Tibial artery (tissue), 4 donors: ENCODE measurements around the gene ASB13.

Experiments used
- DNase-seq, 2 donors: peaks; one replicate each; pipeline ENCODE4 v3.0.0-alpha.2; 2019
- H3K27ac ChIP-seq, 2 donors: fragments of 200-600 bp; sonication (generic) in 1 of 2; 1 replicate in 1 of 2; 2 replicates in 1 of 2; pipeline ENCODE4 v1.5.1; 2018 to 2019; ENCODE audit warnings: mild to moderate bottlenecking in 1 of 2
- H3K27me3 ChIP-seq, 2 donors: fragments of 200-600 bp; sonication (generic) in 1 of 2; one replicate each; pipeline versions ENCODE4 v1.5.1 to v1.6.0; 2016 to 2019
- H3K36me3 ChIP-seq, 3 donors: fragments of 200-600 bp; sonication (generic) in 2 of 3; one replicate each; pipeline ENCODE4 v1.5.1; 2016 to 2019; ENCODE audit warnings: mild to moderate bottlenecking in 2 of 3
- H3K4me1 ChIP-seq, 4 donors: fragments of 200-600 bp; sonication (generic) in 2 of 4; 1 replicate in 3 of 4; 2 replicates in 1 of 4; pipeline ENCODE4 v1.5.1; 2016 to 2019
- H3K4me3 ChIP-seq, 2 donors: fragments of 200-600 bp; sonication (generic) in 1 of 2; 1 replicate in 1 of 2; 2 replicates in 1 of 2; pipeline ENCODE4 v1.5.1; 2018 to 2019; ENCODE audit warnings: mild to moderate bottlenecking in 2 of 2
- H3K9me3 ChIP-seq, 3 donors: fragments of 200-600 bp; sonication (generic) in 1 of 3; one replicate each; pipeline ENCODE4 v1.5.1; 2016 to 2019
- intact Hi-C: fragments of 100-400 bp; cut with DNase I; formaldehyde crosslinking; loops from one replicate; pipeline ENCODE4 v1.15.0; 2023; ENCODE audit warnings: low total_unique reads
- TF ChIP-seq, protein P1 (sequence below), 2 experiments: fragments of 200-600 bp in 1 of 2; fragments of 450-650 bp in 1 of 2; IDR thresholded peaks; one replicate each; pipeline ENCODE4 v1.5.1; 2017 to 2019; ENCODE audit warnings: antibody characterized with exemption in 2 of 2, mild to moderate bottlenecking in 1 of 2, moderate library complexity in 1 of 2

Gene ASB13

DNA sequence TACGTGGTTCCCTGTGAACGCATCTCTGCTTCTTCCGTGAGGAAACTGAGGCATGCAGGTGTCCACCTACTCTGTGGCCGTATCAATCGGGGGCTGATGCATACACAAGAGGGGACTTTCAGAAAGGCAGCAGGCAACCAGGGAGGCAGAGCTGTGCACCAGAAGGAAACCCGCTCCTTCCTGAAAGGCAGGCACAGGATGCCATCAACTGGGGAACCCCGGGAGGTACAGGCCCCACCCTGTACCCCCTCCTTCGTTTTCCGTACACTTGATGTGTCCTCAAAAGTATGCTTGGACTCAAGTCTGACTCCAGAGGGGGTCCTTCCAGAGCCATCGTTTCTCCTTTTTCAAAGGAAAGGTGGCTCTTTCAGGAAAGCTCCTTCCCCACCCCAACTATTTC, 59.5 kb downstream of the ASB13 start:
- no peak overlapping the region for H3K4me3 ChIP-seq
- peak overlapping the region in 1 of 2 donors; percentile 88 for H3K27ac ChIP-seq
- no peaks in the 10 kb centered on the region for H3K9me3 ChIP-seq
- intact Hi-C loops = no loop called here
- no peaks in the 10 kb centered on the region for H3K36me3 ChIP-seq
- TF ChIP-seq, protein P1, sequence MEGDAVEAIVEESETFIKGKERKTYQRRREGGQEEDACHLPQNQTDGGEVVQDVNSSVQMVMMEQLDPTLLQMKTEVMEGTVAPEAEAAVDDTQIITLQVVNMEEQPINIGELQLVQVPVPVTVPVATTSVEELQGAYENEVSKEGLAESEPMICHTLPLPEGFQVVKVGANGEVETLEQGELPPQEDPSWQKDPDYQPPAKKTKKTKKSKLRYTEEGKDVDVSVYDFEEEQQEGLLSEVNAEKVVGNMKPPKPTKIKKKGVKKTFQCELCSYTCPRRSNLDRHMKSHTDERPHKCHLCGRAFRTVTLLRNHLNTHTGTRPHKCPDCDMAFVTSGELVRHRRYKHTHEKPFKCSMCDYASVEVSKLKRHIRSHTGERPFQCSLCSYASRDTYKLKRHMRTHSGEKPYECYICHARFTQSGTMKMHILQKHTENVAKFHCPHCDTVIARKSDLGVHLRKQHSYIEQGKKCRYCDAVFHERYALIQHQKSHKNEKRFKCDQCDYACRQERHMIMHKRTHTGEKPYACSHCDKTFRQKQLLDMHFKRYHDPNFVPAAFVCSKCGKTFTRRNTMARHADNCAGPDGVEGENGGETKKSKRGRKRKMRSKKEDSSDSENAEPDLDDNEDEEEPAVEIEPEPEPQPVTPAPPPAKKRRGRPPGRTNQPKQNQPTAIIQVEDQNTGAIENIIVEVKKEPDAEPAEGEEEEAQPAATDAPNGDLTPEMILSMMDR (IDR thresholded peaks at IDR 0.05) = no peak
- DNase-seq = no peak
- H3K27me3 ChIP-seq = no peaks in the 10 kb centered on the region
- peaks cover under 1 to 78% (median 62%) of the 10 kb centered on the region in 4 donors for H3K4me1 ChIP-seq

DNA sequence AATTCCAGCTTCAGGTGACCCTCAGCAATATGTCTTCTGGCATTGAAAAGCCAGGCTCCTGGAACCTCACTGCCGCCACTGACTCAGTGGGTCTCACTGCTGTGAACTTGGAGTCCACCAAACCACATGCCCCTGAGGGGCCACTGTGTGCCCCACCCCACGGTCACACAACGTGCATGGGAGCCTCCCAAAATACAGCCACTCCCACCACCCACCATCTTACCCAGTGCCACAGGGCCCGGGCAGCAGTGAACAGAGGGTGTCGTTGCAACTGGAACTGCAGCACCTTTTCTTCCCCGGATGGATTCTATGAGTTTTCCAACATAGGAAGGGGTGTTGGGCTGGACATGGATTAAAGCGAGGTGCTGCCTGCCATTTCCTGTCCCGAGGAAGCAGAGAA, 60.1 kb downstream of the ASB13 start:
- no peaks in the 10 kb centered on the region for H3K36me3 ChIP-seq
- no peaks in the 10 kb centered on the region for H3K9me3 ChIP-seq
- no peak overlapping the region for H3K4me3 ChIP-seq
- TF ChIP-seq, protein P1 (IDR thresholded peaks at IDR 0.05) = no peak
- no peak overlapping the region for H3K27ac ChIP-seq
- no peaks in the 10 kb centered on the region for H3K27me3 ChIP-seq
- DNase-seq = no peak
- peaks cover 5 to 78% (median 63%) of the 10 kb centered on the region in 4 donors for H3K4me1 ChIP-seq
- intact Hi-C loops = no loop called here

DNA sequence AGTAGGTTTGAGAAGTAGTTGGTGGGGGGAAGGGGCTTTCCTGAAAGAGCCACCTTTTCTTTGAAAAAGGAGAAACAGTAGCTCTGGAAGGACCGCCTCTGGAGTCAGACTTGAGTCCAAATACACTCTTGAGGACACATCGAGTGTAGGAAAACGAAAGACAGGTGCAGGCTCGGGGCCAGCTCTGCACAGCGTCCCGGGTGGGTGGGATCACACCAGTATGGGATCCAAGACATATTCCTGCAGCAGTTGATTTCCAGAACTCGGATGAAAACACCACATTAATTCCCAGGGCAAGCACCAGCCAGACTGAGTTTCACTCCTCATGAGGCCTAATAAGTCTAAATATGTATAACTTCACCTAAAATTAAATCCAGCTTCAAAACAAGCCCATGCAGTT, 61.4 kb downstream of the ASB13 start:
- no peaks in the 10 kb centered on the region for H3K36me3 ChIP-seq
- intact Hi-C loops = loop anchor here (5.0 kb wide), 1 partner anchor 43 kb away; no protein-coding TSS in a partner anchor
- no peak overlapping the region for H3K4me3 ChIP-seq
- TF ChIP-seq, protein P1 (IDR thresholded peaks at IDR 0.05) = no peak
- peaks cover 5 to 79% (median 65%) of the 10 kb centered on the region in 4 donors for H3K4me1 ChIP-seq
- no peaks in the 10 kb centered on the region for H3K9me3 ChIP-seq
- peak overlapping the region; percentile 39 to 50 for H3K27ac ChIP-seq
- H3K27me3 ChIP-seq = no peaks in the 10 kb centered on the region
- no peak for DNase-seq

DNA sequence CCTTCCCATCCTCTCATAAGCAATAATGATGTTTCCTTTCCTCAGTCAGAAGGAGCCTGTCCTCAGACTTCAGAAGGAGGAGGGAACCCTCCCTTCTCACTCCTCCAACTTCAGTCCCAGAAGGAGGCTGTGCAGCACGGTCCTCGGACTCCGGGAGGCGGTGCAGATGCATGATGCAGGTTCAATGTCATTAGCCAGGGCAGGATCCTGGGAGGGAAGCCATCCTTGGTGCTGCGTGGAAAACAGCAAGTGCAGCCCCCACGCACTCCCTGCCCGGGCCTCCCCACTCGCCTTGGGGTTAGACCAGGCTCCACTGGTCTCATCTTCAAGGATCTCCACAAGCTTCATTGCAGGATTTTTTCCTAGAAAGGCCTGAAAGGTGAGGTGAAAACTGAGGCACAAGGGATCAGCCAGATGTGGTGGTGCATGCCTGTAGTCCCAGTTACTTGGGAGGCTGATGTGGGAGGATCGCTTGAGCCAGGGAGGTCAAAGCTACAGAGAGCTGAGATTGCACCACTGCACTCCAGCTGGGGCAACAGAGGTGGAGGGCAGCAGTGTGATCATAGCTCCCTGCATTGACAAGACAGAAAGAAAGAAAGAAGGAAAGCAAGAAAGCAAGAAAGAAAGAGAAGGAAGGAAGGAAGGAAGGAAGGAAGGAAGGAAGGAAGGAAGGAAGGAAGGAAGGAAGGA, 62.0 kb downstream of the ASB13 start:
- no peaks in the 10 kb centered on the region for H3K9me3 ChIP-seq
- no peaks in the 10 kb centered on the region for H3K36me3 ChIP-seq
- no peak overlapping the region for H3K4me3 ChIP-seq
- peak overlapping the region; percentile 39 to 50 for H3K27ac ChIP-seq
- peaks cover 5 to 79% (median 65%) of the 10 kb centered on the region in 4 donors for H3K4me1 ChIP-seq
- DNase-seq = no peak
- TF ChIP-seq, protein P1 (IDR thresholded peaks at IDR 0.05) = no peak
- intact Hi-C loops = loop anchor here (5.0 kb wide), 1 partner anchor 42 kb away; no protein-coding TSS in a partner anchor
- H3K27me3 ChIP-seq = no peaks in the 10 kb centered on the region

DNA sequence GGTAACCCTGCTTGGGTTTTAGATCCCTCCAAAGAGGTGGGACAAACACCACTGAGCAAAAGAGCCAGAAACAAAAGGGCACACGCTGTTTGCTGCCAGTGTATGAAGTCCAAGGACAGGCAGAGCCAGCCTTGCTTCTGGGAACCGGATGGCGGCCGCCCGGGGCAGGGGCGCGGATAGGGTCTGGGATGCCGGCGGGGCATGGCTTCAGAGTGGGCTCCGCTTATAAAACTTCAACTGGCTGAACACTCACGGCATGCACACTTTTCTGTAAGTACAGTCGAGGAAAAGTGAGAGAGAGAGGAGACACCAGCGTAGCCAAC, 62.6 kb downstream of the ASB13 start:
- Histone ChIP-seq H3K27me3 (no peaks in the 10 kb centered on the region), H3K4me1 (peaks cover 5 to 79% (median 60%) of the 10 kb centered on the region in 4 donors), H3K4me3 (no peak overlapping the region), H3K27ac (peak overlapping the region; percentile 76 to 77), H3K9me3 (no peaks in the 10 kb centered on the region), H3K36me3 (no peaks in the 10 kb centered on the region)
- DNase-seq = no peak
- TF ChIP-seq, protein P1 (IDR thresholded peaks at IDR 0.05) = no peak
- intact Hi-C loops = loop anchor here (5.0 kb wide), 1 partner anchor 42 kb away; no protein-coding TSS in a partner anchor
